HL-60 (cell line): ENCODE measurements around the gene AKAP14.
"Not testable (repeated sequence)": the region's sequence is repeated elsewhere in the genome, so short reads cannot be mapped to it uniquely, and the experiment has no call there.

Experiments used
- GABPA ChIP-seq: IDR thresholded peaks from 2 replicates; pipeline ENCODE4 v1.6.1; 2012; ENCODE audit warnings: low read depth
- POLR2AphosphoS5 ChIP-seq: IDR thresholded peaks from 2 replicates; pipeline ENCODE4 v1.6.1; 2012; ENCODE audit warnings: low read depth
- SPI1 ChIP-seq: IDR thresholded peaks from 2 replicates; pipeline ENCODE4 v1.6.1; 2012; ENCODE audit warnings: low read depth, mild to moderate bottlenecking, borderline replicate concordance
- TF ChIP-seq, protein P1 (sequence below): IDR thresholded peaks from one replicate; pipeline ENCODE4 v1.5.1; 2011; ENCODE audit warnings: low read length, control low read depth, inconsistent platforms; ENCODE audit not compliant: insufficient read depth
- TF ChIP-seq, protein P2 (sequence below): IDR thresholded peaks from 2 replicates; pipeline ENCODE4 v1.6.1; 2012; ENCODE audit warnings: low read depth; ENCODE audit not compliant: insufficient replicate concordance

DNA sequence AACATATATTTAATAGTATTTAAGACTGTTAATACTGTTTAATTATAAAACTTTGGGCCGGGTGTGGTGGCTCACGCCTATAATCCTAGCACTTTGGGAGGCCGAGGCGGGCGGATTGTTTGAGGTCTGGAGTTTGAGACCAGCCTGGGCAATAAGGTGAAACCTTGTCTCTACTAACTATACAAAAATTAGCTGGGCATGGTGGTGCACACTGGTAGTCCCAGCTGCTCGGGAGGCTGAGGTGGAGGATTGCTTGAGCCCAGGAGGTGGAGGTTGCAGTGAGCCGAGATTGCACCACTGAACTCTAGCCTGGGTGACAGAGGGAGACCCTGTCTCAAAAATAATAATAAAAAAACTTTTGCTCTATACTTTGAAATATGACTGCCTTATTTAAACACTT is 26.7 kb downstream of the AKAP14 start:
- TF ChIP-seq, protein P1, sequence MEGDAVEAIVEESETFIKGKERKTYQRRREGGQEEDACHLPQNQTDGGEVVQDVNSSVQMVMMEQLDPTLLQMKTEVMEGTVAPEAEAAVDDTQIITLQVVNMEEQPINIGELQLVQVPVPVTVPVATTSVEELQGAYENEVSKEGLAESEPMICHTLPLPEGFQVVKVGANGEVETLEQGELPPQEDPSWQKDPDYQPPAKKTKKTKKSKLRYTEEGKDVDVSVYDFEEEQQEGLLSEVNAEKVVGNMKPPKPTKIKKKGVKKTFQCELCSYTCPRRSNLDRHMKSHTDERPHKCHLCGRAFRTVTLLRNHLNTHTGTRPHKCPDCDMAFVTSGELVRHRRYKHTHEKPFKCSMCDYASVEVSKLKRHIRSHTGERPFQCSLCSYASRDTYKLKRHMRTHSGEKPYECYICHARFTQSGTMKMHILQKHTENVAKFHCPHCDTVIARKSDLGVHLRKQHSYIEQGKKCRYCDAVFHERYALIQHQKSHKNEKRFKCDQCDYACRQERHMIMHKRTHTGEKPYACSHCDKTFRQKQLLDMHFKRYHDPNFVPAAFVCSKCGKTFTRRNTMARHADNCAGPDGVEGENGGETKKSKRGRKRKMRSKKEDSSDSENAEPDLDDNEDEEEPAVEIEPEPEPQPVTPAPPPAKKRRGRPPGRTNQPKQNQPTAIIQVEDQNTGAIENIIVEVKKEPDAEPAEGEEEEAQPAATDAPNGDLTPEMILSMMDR: not testable (repeated sequence)
- TF ChIP-seq, protein P2, sequence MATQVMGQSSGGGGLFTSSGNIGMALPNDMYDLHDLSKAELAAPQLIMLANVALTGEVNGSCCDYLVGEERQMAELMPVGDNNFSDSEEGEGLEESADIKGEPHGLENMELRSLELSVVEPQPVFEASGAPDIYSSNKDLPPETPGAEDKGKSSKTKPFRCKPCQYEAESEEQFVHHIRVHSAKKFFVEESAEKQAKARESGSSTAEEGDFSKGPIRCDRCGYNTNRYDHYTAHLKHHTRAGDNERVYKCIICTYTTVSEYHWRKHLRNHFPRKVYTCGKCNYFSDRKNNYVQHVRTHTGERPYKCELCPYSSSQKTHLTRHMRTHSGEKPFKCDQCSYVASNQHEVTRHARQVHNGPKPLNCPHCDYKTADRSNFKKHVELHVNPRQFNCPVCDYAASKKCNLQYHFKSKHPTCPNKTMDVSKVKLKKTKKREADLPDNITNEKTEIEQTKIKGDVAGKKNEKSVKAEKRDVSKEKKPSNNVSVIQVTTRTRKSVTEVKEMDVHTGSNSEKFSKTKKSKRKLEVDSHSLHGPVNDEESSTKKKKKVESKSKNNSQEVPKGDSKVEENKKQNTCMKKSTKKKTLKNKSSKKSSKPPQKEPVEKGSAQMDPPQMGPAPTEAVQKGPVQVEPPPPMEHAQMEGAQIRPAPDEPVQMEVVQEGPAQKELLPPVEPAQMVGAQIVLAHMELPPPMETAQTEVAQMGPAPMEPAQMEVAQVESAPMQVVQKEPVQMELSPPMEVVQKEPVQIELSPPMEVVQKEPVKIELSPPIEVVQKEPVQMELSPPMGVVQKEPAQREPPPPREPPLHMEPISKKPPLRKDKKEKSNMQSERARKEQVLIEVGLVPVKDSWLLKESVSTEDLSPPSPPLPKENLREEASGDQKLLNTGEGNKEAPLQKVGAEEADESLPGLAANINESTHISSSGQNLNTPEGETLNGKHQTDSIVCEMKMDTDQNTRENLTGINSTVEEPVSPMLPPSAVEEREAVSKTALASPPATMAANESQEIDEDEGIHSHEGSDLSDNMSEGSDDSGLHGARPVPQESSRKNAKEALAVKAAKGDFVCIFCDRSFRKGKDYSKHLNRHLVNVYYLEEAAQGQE: not testable (repeated sequence)
- not testable (repeated sequence) for TF ChIP-seq GABPA, POLR2AphosphoS5, SPI1
